Uterus (tissue), 2 donors: Measurements from ENCODE around the gene SMPDL3A.

ENCODE experiments used
- CTCF ChIP-seq, 4 experiments: fragments of 200-600 bp in 2 of 4; fragments of 450-650 bp in 2 of 4; sonication (generic) in 2 of 4; IDR thresholded peaks; one replicate each; pipeline ENCODE4 v1.5.1; 2016 to 2019; ENCODE audit warnings: antibody characterized with exemption in 4 of 4, mild to moderate bottlenecking in 2 of 4, moderate library complexity in 1 of 4
- POLR2A ChIP-seq, 2 donors: fragments of 450-650 bp; IDR thresholded peaks; one replicate each; pipeline ENCODE4 v1.6.1; 2016; ENCODE audit warnings: antibody characterized with exemption in 2 of 2, mild to moderate bottlenecking in 1 of 2, moderate library complexity in 1 of 2

GRCh38 chr6:122740091-122740490, 49.0 kb upstream of the SMPDL3A start:
- TF ChIP-seq CTCF (IDR thresholded peaks at IDR 0.05) (no peak), POLR2A (IDR thresholded peaks at IDR 0.05) (no peak)
